Transverse colon (tissue), 4 donors: ENCODE data around the gene PIAS1. TPM values are rescaled to one million over a fixed set of nuclear protein-coding genes. Genes with fewer than 3 reads are reported as not detected.

Experiments used
- DNase-seq: peaks from one replicate; pipeline ENCODE4 v3.0.0-alpha.2; 2019
- H3K27ac ChIP-seq, 4 donors: fragments of 200-600 bp; sonication (generic); 2 replicates each; pipeline ENCODE4 v1.5.1; 2016 to 2018; ENCODE audit warnings: inconsistent platforms in 4 of 4
- H3K27me3 ChIP-seq: fragments of 200-600 bp; sonication (generic); 2 replicates; pipeline ENCODE4 v1.5.1; 2017; ENCODE audit warnings: inconsistent platforms
- H3K36me3 ChIP-seq, 4 donors: fragments of 200-600 bp; sonication (generic); 2 replicates each; pipeline ENCODE4 v1.5.1; 2017 to 2019; ENCODE audit warnings: inconsistent platforms in 4 of 4
- H3K4me1 ChIP-seq, 4 donors: fragments of 200-600 bp; sonication (generic); 2 replicates each; pipeline ENCODE4 v1.5.1; 2017 to 2020; ENCODE audit warnings: inconsistent platforms in 4 of 4
- H3K4me3 ChIP-seq, 4 donors: fragments of 200-600 bp; sonication (generic); 1 replicate in 1 of 4; 2 replicates in 3 of 4; pipeline versions ENCODE4 v1.5.1 to v1.6.1; 2017 to 2019; ENCODE audit warnings: inconsistent platforms in 4 of 4
- H3K9me3 ChIP-seq, 2 donors: fragments of 200-600 bp; sonication (generic); 2 replicates each; pipeline ENCODE4 v1.5.1; 2017 to 2019; ENCODE audit warnings: inconsistent platforms in 2 of 2
- CTCF ChIP-seq, 5 experiments: fragments of 200-600 bp in 3 of 5; fragments of 450-650 bp in 2 of 5; sonication (generic) in 3 of 5; IDR thresholded peaks; 1 replicate in 2 of 5; 2 replicates in 3 of 5; pipeline ENCODE4 v1.5.1; 2016 to 2017; ENCODE audit warnings: antibody characterized with exemption in 5 of 5, inconsistent platforms in 3 of 5, mild to moderate bottlenecking in 2 of 5, moderate library complexity in 1 of 5
- EP300 ChIP-seq: sonication (generic); formaldehyde crosslinking; IDR thresholded peaks from one replicate; pipeline ENCODE4 v1.6.1; 2017; ENCODE audit warnings: antibody characterized with exemption, low read depth
- POLR2A ChIP-seq: fragments of 450-650 bp; IDR thresholded peaks from one replicate; pipeline ENCODE4 v1.6.1; 2016; ENCODE audit warnings: antibody characterized with exemption, mild to moderate bottlenecking, moderate library complexity
- POLR2AphosphoS5 ChIP-seq, 3 donors: sonication (generic); formaldehyde crosslinking; IDR thresholded peaks; one replicate each; pipeline ENCODE4 v1.6.1; 2016; ENCODE audit warnings: antibody characterized with exemption in 3 of 3
- WGBS, 2 donors: methylation state at CpG; one replicate each; pipeline ENCODE4 v1.1.5; 2018; ENCODE audit warnings: low coverage in 1 of 2; 5-methylcytosine and 5-hydroxymethylcytosine counted together
- in situ Hi-C, 4 donors: fragments of 200-750 bp; cut with MboI; loops; one replicate each; pipeline versions ENCODE4 v1.15.0 to v1.15.1; 2017; ENCODE audit warnings: low sequenced_read_pairs in 3 of 4, low pct_ligation_motif_present in 1 of 4, low pct_unique_long_range_greater_than_20kb in 1 of 4
- intact Hi-C: fragments of 100-400 bp; cut with DNase I; formaldehyde crosslinking; loops from one replicate; pipeline ENCODE4 v1.15.1; 2023; ENCODE audit warnings: low total_unique reads
- total RNA-seq, 4 donors: library from RNA; depleted of rRNA; stranded (reverse); fragments of >200 nt; gene quantifications; one replicate each; pipeline ENCODE4 v1.1.0, GENCODE V29; 2016

PIAS1 gene
- total RNA-seq, 4 donors from 2014 or later: 34.0 to 141 (median 55.4) TPM

- no peaks in the 10 kb centered on the region for H3K4me1 ChIP-seq
Measured at GRCh38 chr15:68031404-68031803, 22.7 kb upstream of the PIAS1 start.

GRCh38 chr15:68032672-68033071 is 21.4 kb upstream of the PIAS1 start:
- H3K27ac ChIP-seq: no peak overlapping the region
- no peaks in the 10 kb centered on the region for H3K9me3 ChIP-seq
- no peak overlapping the region for H3K4me3 ChIP-seq
- intact Hi-C loops: no loop called here
- TF ChIP-seq POLR2AphosphoS5 (IDR thresholded peaks at IDR 0.05) (no peak), CTCF (IDR thresholded peaks at IDR 0.05) (no peak), EP300 (no peak), POLR2A (no peak)
- H3K36me3 ChIP-seq: no peaks in the 10 kb centered on the region
- WGBS, 2 donors: 66% methylated on average over 1 of the region's 1 CpG; no CpG with 5 or more reads in 1 of the 2 donors
- H3K4me1 ChIP-seq: no peaks in the 10 kb centered on the region
- in situ Hi-C loops: no loop called here
- no peak for DNase-seq
- no peaks in the 10 kb centered on the region for H3K27me3 ChIP-seq

More at GRCh38 chr15:68031404-68031803, 22.7 kb upstream of the PIAS1 start:
- H3K4me3 ChIP-seq: no peak overlapping the region
- H3K27ac ChIP-seq: no peak overlapping the region
- in situ Hi-C loops (no loop called here), intact Hi-C loops (no loop called here)
- TF ChIP-seq CTCF (IDR thresholded peaks at IDR 0.05): no peak
- no peak for TF ChIP-seq POLR2A
- TF ChIP-seq EP300: no peak
- TF ChIP-seq POLR2AphosphoS5 (IDR thresholded peaks at IDR 0.05): no peak
- DNase-seq: no peak
- H3K9me3 ChIP-seq: no peaks in the 10 kb centered on the region
- no peaks in the 10 kb centered on the region for H3K36me3 ChIP-seq
- H3K27me3 ChIP-seq: no peaks in the 10 kb centered on the region
- 20 to 60% methylated on average over 1 to 2 of the region's 2 CpGs for WGBS, 2 donors

- Histone ChIP-seq H3K4me1 (no peaks in the 10 kb centered on the region), H3K36me3 (no peaks in the 10 kb centered on the region), H3K27ac (no peak overlapping the region), H3K9me3 (no peaks in the 10 kb centered on the region), H3K27me3 (no peaks in the 10 kb centered on the region), H3K4me3 (no peak overlapping the region)
- in situ Hi-C loops: no loop called here
- no peak for DNase-seq
- intact Hi-C loops: no loop called here
- TF ChIP-seq CTCF (IDR thresholded peaks at IDR 0.05) (no peak), POLR2A (no peak), EP300 (no peak), POLR2AphosphoS5 (IDR thresholded peaks at IDR 0.05) (no peak)
- 80 to 85% methylated on average over 3 of the region's 3 CpGs for WGBS, 2 donors
Measured at GRCh38 chr15:68034081-68034480, 20.0 kb upstream of the PIAS1 start.

GRCh38 chr15:68034719-68035293 is 19.3 kb upstream of the PIAS1 start:
- intact Hi-C loops (no loop called here), in situ Hi-C loops (no loop called here)
- Histone ChIP-seq H3K9me3 (no peaks in the 10 kb centered on the region), H3K27me3 (no peaks in the 10 kb centered on the region), H3K27ac (no peak overlapping the region), H3K36me3 (no peaks in the 10 kb centered on the region), H3K4me1 (no peaks in the 10 kb centered on the region), H3K4me3 (no peak overlapping the region)
- 89 to 92% methylated on average over 1 of the region's 1 CpG for WGBS, 2 donors
- no peak for DNase-seq
- TF ChIP-seq EP300: no peak
- no peak for TF ChIP-seq CTCF (IDR thresholded peaks at IDR 0.05)
- no peak for TF ChIP-seq POLR2AphosphoS5 (IDR thresholded peaks at IDR 0.05)
- no peak for TF ChIP-seq POLR2A
